CD4-positive, alpha-beta T cell (primary cell): ENCODE data around the gene ZG16. TPM values are rescaled to one million over a fixed set of nuclear protein-coding genes. Genes with fewer than 3 reads are reported as not detected.
A peak's percentile ranks its signal among the peaks of the same experiment; 100 is the strongest.

Experiments
- ATAC-seq: fragments of 200-7000 bp; cut with Tn5 transposase; one replicate; pipeline ENCODE4 v1.10.0; 2022; ENCODE audit warnings: mild to moderate bottlenecking; ENCODE audit not compliant: poor library complexity
- CTCF ChIA-PET: fragments of 350-600 bp; sonication (Branson Sonifier 250); formaldehyde crosslinking; loops from one replicate; lab custom pipeline; 2021; ENCODE audit warnings: antibody characterized with exemption, inconsistent platforms; lab: Charles Lee
- POLR2A ChIA-PET: fragments of 350-600 bp; sonication (Branson Sonifier 250); formaldehyde crosslinking; loops from one replicate; lab custom pipeline; 2021; ENCODE audit warnings: antibody characterized with exemption, inconsistent platforms; lab: Charles Lee
- DNase-seq, 14 experiments: peaks; one replicate each; pipeline ENCODE4 v3.0.0-alpha.2; 2013 to 2020; ENCODE audit warnings: mixed read lengths in 2 of 14
- H3K27ac ChIP-seq, 2 donors: one replicate each; pipeline versions ENCODE4 v1.5.1 to v1.7.0; 2013; ENCODE audit warnings: low read length in 2 of 2, low read depth in 1 of 2, mild to moderate bottlenecking in 1 of 2
- H3K27me3 ChIP-seq, 2 experiments: 1 replicate in 1 of 2; 2 replicates in 1 of 2; pipeline versions ENCODE4 v1.6.1 to v1.7.0; 2013; ENCODE audit warnings: low read length in 2 of 2, control low read depth in 1 of 2, mild to moderate bottlenecking in 1 of 2, moderate library complexity in 1 of 2; ENCODE audit not compliant: insufficient read depth in 2 of 2, control insufficient read depth in 1 of 2
- H3K36me3 ChIP-seq: one replicate; pipeline ENCODE4 v1.6.1; 2013; ENCODE audit warnings: low read length, control low read depth; ENCODE audit not compliant: insufficient read depth
- H3K4me1 ChIP-seq: one replicate; pipeline ENCODE4 v1.6.1; 2013; ENCODE audit warnings: low read length, control low read depth; ENCODE audit not compliant: insufficient read depth
- H3K4me3 ChIP-seq: one replicate; pipeline ENCODE4 v1.5.1; 2013; ENCODE audit warnings: mild to moderate bottlenecking, low read length, moderate library complexity
- H3K9me3 ChIP-seq, 2 experiments: 1 replicate in 1 of 2; 2 replicates in 1 of 2; pipeline versions ENCODE4 v1.6.1 to v1.7.0; 2013; ENCODE audit warnings: low read length in 2 of 2, mild to moderate bottlenecking in 2 of 2, control low read depth in 1 of 2, moderate library complexity in 1 of 2; ENCODE audit not compliant: control insufficient read depth in 1 of 2, insufficient read depth in 1 of 2
- H3K27ac Mint-ChIP-seq: one replicate; pipeline ENCODE4 v1.8.0; 2020; ENCODE audit warnings: mixed read lengths
- H3K27me3 Mint-ChIP-seq: one replicate; pipeline ENCODE4 v1.8.0; 2021; ENCODE audit warnings: mixed read lengths
- H3K36me3 Mint-ChIP-seq: one replicate; pipeline ENCODE4 v1.8.0; 2021; ENCODE audit warnings: low read depth, mixed read lengths
- H3K4me1 Mint-ChIP-seq: one replicate; pipeline ENCODE4 v1.8.0; 2021; ENCODE audit warnings: low read depth, mixed read lengths
- H3K4me3 Mint-ChIP-seq: one replicate; pipeline ENCODE4 v1.8.0; 2020; ENCODE audit warnings: mild to moderate bottlenecking, mixed read lengths
- H3K9me3 Mint-ChIP-seq: one replicate; pipeline ENCODE4 v1.8.0; 2020; ENCODE audit warnings: mixed read lengths
- CTCF ChIP-seq: fragments of 200-600 bp; IDR thresholded peaks from one replicate; pipeline ENCODE4 v1.8.0; 2022; ENCODE audit warnings: antibody characterized with exemption, mild to moderate bottlenecking
- intact Hi-C, 2 experiments: fragments of 100-400 bp; cut with DNase I in 1 of 2; cut with micrococcal nuclease in 1 of 2; formaldehyde crosslinking; loops; one replicate each; pipeline versions ENCODE4 v1.15.1 to v1.9.0; 2023 to 2025; cut with DNase I, micrococcal nuclease
- total RNA-seq, 174 experiments: library from RNA in 2 of 174; stranded (reverse) in 2 of 174; gene quantifications; one replicate each; pipeline ENCODE4 v1.2.3 and lab custom pipeline; 2021 to 2026

The ZG16 gene
- total RNA-seq, 2 experiments from 2014 or later: not detected

- no peak for TF ChIP-seq CTCF
- Mint-ChIP-seq H3K27ac (peak overlapping the region; percentile 40), H3K4me3 (no peak overlapping the region)
Measured at GRCh38 chr16:29734786-29735185, 43.3 kb upstream of the ZG16 start.

GRCh38 chr16:29736112-29736511 is 41.9 kb upstream of the ZG16 start:
- Mint-ChIP-seq H3K4me3 (peak overlapping the region; percentile 17), H3K27ac (peak overlapping the region; percentile 55), H3K27me3 (no peaks in the 10 kb centered on the region), H3K9me3 (peaks cover 2% of the 10 kb centered on the region), H3K36me3 (peaks cover 21% of the 10 kb centered on the region), H3K4me1 (peaks cover 73% of the 10 kb centered on the region)
- intact Hi-C loops: loop anchor here in 1 of 2 experiments (5.0 kb wide), 1 partner anchor 34 kb away; no protein-coding TSS in a partner anchor
- CTCF ChIA-PET: interaction anchor here (0.7 to 1.0 kb wide), 2 partner anchors 54 to 113 kb away, joined by 3 read pairs; partner anchors contain the start of gene KIF22
- peaks cover 2% of the 10 kb centered on the region for H3K36me3 ChIP-seq
- peaks cover 0 to 5% of the 10 kb centered on the region in 2 experiments for H3K9me3 ChIP-seq
- no peak for TF ChIP-seq CTCF
- H3K27me3 ChIP-seq: no peaks in the 10 kb centered on the region
- ATAC-seq (no peak), DNase-seq (no peak)
- peaks cover 72% of the 10 kb centered on the region for H3K4me1 ChIP-seq
- no peak overlapping the region for H3K4me3 ChIP-seq
- POLR2A ChIA-PET: interaction anchor here (1.1 kb wide), 1 partner anchor 68 kb away, joined by 3 read pairs; no protein-coding TSS in a partner anchor
- peak overlapping the region in 1 of 2 donors; percentile 22 for H3K27ac ChIP-seq

More at GRCh38 chr16:29734786-29735185, 43.3 kb upstream of the ZG16 start:
- H3K27me3 Mint-ChIP-seq: no peaks in the 10 kb centered on the region
- peaks cover 2% of the 10 kb centered on the region for H3K9me3 Mint-ChIP-seq
- Histone ChIP-seq H3K4me1 (peaks cover 68% of the 10 kb centered on the region), H3K27ac (no peak overlapping the region), H3K27me3 (no peaks in the 10 kb centered on the region), H3K36me3 (no peaks in the 10 kb centered on the region), H3K9me3 (peaks cover 0 to 5% of the 10 kb centered on the region in 2 experiments), H3K4me3 (no peak overlapping the region)
- DNase-seq: no peak
- H3K36me3 Mint-ChIP-seq: peaks cover 8% of the 10 kb centered on the region
- ATAC-seq: no peak
- ChIA-PET POLR2A (interaction anchor here (1.3 to 2.4 kb wide), 2 partner anchors 9 to 55 kb away, joined by 3 to 8 read pairs; partner anchors contain the start of gene KIF22), CTCF (interaction anchor here (2.1 kb wide), 1 partner anchor 34 kb away, joined by 4 read pairs; no protein-coding TSS in a partner anchor)
- intact Hi-C loops: loop anchor here in 1 of 2 experiments (5.0 kb wide), 1 partner anchor 32 kb away; no protein-coding TSS in a partner anchor
- peaks cover 63% of the 10 kb centered on the region for H3K4me1 Mint-ChIP-seq

GRCh38 chr16:29736764-29737163 is 41.3 kb upstream of the ZG16 start:
- POLR2A ChIA-PET: interaction anchor here (1.1 to 3.0 kb wide), 2 partner anchors 54 to 68 kb away, joined by 3 to 58 read pairs; partner anchors contain the start of gene KIF22
- H3K4me3 ChIP-seq: no peak overlapping the region

More at GRCh38 chr16:29736764-29737163, 41.3 kb upstream of the ZG16 start:
- Mint-ChIP-seq H3K36me3 (peaks cover 27% of the 10 kb centered on the region), H3K4me3 (peak overlapping the region; percentile 6), H3K4me1 (peaks cover 77% of the 10 kb centered on the region), H3K27me3 (no peaks in the 10 kb centered on the region), H3K9me3 (peaks cover 2% of the 10 kb centered on the region), H3K27ac (peak overlapping the region; percentile 55)
- Histone ChIP-seq H3K36me3 (peaks cover 8% of the 10 kb centered on the region), H3K4me1 (peaks cover 72% of the 10 kb centered on the region), H3K27ac (peak overlapping the region; percentile 4 to 22), H3K9me3 (peaks cover 0 to 5% of the 10 kb centered on the region in 2 experiments), H3K27me3 (no peaks in the 10 kb centered on the region)
- TF ChIP-seq CTCF: no peak
- CTCF ChIA-PET: interaction anchor here (1.0 kb wide), 1 partner anchor 19 kb away, joined by 3 read pairs; no protein-coding TSS in a partner anchor
- no peak for ATAC-seq
- peak in 2 of 14 experiments; percentile 39 to 53 for DNase-seq
- intact Hi-C loops: loop anchor here in 1 of 2 experiments (5.0 kb wide), 1 partner anchor 34 kb away; no protein-coding TSS in a partner anchor
